Stimulated activated CD4-positive, alpha-beta T cell treated with anti-CD3 and anti-CD28 coated beads, Interleukin-1b, Interleukin-23, amount 100 ng/mL, for 48 hours (primary cell): ENCODE results near the gene ISG20.
"Not testable (repeated sequence)": the region's sequence is repeated elsewhere in the genome, so short reads cannot be mapped to it uniquely, and the experiment has no call there.

Experiments
- DNase-seq: peaks from one replicate; pipeline ENCODE4 v3.0.0-alpha.2; 2020

ISG20 gene

DNA sequence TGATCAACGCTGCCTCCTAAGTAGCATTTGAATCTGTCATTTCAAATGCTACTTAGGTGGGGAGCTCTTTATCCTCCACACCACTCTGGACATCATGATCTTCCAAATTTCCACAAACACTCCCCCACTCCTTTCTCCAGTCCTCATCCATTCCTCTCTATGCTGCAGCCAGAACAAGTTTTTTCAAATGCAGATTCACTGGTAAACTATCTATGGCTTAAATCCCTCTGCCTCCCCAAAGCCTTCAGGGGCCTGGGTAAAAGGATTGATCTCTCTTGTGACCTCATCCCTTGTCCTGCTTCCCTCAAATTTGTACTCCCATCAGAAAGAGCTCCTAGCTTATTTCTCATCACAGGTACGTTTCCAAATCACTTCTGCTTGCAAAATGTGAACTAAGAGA lies 19.0 kb upstream of the ISG20 start:
- DNase-seq = no peak

DNA sequence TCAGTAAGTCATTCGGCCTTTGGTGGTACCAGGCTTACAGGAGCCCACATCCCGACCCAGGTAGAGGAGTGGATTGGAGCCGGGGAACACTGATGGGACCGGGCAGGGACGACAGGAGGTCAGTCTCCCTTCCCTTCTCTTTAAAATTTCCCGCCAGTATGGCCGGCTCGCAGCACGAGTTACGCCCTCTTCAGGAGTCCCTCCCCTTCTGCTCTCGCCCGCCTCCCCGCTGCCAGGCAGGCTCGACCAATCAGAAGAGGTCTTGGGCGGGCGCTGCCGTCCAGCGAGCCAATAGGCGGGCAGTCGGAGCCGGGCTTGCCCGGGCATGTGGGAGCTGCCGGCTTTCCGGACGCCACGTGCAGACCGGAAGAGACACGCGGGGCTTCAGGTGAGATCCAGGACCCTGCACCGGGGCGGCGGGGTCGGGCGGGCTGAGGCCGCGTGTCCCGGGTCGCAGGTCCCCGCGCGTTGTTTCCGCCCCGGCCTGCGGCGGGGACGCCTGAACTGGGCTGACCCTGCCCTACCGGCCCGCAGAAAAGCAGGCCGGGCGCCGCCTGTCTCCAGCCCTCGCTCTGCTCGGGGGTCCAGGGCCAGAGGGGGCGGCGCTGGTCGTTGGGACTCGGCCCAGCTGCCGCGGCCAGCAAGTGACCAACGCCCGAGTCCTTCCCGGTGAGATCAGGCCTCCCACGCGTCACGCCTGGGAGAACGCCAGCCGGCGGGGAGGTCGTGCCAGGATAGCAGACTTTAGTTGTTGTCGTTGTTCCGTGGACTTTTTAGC lies 17.6 kb upstream of the ISG20 start, which contains the start of gene AEN:
Gene AEN, plus strand, starts transcription at position 346 of the 778 bp plus-strand sequence. CDS start 4,870 bp downstream, outside the sequence.
- peak; percentile 95 for DNase-seq

DNA sequence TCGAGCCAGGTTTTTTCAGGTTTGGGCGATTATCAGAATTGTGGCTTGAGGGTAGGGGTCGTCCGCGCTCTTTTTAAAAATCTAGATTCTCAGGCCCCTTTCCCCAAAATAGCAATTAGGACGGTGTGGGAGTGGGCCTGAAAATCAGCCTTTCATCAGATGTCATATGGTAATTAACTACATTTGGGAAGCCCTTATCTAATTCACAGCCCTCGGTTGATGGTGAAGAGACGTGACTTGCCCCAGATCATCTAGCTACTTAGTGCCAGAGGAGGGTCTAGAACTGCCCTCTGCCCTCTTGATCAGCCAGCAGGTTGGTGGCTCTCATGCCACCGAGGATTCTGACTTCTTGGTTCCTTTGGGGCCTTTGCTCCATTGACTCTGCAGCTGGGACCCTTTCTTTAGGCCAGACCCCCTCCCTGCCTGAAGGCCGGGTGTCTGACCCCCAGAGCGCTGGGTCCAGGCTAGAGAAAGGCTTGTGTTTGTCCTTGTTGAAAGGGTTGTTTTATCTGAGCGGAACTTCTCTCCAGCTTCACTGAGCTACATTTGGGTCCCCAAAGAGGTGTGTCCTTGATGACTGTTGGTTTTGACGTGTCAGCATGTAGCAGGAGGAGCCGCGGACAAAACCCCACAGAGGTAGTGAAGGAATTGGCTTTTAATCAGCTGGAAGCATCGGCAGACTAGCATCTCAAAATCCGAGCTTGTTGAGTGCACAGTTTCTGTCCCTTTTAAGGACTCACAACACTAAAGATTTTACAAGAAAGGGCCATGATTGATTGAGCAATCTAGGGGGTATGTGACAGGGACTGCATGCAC lies 16.8 kb upstream of the ISG20 start:
- peak; percentile 66 for DNase-seq

DNA sequence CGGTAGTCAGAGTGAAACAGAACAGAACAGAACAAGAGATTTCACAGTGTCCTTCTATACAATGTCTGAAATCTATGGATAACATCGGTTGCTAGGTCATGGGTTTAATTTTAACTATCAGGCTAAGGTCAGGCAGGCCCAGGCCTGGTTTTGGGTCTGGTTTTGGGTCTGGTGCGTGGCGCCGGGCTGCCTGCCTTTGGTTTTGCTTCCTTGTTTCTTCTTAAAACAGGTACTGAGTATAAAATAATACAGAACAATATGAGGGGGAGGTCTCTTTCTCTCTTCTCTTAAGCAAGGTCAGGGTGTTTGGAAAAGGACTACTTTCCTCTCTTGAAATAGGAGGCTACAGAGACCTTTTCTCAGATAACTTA lies 16.2 kb upstream of the ISG20 start:
- DNase-seq = no peak

DNA sequence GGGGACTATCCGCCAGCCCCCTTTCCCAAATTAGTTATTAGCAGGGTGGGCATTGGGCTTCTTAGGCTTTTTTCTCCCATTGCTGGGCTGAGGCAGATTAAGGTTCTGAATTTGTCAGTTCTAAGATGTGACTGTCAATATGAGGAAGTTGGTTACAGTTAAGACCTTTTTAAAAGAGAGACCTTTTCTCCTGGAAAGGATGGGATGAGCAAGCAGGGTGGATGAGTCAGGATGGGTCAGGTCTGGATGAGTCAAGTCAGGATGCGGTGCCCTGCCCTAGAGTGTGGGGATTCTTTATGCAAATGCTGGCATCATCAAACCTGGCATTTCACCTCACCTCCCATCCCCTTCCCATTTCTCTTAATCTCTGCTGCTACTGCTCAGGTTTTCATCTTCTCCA lies 15.8 kb upstream of the ISG20 start:
- DNase-seq = peak; percentile 82

DNA sequence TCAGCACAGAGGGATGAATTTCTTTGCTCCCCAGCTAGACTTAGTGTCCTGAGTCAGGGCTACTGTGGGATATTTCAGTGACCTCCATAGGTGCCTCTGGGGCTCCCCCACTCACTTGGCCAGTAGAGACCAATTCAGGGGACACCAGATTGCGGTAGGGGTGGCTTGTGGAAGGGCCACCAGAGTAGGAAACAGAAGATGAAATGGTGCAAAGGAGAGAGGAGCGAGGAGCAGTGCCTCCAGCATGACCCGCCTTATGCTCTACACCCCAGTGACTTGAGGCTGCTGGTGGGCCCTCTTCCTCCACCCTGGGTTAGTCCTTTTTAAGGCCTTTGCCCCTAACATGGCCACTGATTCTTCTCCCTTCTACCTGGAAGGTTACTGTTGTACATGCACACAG lies 15.2 kb upstream of the ISG20 start:
- no peak for DNase-seq

DNA sequence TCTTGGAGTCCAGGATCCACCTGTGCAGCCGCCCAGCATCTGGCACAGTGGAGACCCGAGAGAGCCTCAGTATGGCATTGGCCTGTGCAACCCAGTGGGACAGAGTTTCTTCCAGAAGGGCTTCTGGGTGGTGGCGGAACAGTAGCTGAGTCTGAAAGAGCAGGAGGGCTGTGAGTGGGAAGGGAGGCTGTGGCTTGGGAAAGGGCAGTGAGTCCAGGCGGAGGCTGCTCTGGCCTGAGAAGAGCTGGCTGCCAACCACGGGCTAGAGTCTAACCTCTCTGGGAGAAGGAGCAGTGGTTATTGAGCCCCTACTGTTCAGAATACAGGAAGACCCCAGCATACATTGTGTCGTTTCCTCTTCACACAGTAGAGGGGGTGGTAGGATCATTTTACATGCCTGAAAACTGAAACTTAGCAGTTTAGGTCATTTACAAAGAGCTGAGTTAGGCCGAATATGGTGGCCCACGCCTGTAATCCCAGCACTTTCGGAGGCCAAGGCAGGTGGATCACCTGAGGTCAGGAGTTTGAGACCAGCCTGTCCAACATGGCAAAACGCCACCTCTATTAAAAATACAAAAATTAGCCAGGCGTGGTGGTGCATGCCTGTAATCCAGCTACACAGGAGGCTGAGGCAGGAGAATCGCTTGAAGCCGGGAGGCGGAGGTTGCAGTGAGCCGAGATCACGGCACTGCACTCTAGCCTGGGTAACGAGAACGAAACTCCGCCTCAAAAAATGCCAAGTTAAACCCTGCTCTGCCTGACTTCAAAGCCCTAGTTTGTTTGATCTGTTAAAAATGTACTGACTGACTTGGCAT lies 14.5 kb upstream of the ISG20 start:
- DNase-seq = peak; percentile 34

DNA sequence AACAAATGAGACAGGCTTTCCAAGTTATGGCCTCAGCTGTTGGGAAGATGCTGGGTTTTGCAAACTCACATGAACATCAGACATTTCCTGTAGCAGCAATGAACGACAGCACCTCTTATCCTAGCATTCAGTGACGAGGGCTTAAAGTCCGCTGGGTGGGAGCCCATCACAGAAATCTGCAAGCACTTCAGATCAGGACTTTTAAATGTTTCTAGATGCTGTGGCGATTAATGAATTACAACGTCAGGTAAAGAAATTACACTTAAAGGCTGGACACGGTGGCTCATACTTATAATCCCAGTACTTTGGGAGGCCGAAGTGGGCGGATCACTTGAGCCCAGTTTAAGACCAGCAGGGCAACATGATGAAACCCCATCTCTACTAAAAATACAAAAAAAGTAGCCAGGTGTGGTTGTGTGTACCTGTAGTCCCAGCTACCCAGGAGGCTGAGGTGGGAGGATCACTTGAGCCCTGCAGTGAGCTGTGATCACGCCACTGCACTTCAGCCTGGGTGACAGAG lies 13.8 kb upstream of the ISG20 start:
- no peak for DNase-seq

DNA sequence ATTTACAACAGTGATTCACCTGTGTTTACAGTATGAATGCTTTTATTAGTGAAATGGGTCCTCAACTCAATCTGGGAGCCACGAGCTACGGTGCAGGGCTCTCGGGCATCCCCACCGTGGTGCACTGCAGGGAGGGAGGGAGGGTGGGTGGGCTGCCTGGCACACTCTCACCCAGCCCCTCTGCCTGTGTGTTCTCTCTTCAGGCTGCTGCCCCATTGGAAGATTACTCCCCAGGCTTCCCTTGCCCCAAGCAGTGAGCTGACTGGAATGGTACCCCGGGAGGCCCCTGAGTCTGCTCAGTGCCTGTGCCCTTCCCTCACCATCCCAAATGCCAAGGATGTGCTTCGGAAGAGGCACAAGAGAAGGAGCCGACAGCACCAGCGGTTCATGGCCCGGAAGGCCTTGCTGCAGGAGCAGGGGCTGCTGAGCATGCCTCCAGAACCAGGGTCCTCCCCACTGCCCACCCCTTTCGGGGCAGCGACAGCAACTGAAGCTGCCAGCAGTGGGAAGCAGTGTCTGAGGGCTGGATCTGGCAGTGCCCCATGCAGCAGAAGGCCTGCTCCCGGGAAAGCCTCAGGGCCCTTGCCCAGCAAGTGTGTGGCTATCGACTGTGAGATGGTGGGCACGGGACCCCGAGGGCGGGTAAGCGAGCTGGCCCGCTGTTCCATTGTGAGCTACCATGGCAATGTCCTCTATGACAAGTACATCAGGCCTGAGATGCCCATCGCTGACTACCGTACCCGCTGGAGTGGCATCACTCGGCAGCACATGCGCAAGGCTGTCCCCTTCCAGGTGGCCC lies 12.7 kb upstream of the ISG20 start:
- no peak for DNase-seq

DNA sequence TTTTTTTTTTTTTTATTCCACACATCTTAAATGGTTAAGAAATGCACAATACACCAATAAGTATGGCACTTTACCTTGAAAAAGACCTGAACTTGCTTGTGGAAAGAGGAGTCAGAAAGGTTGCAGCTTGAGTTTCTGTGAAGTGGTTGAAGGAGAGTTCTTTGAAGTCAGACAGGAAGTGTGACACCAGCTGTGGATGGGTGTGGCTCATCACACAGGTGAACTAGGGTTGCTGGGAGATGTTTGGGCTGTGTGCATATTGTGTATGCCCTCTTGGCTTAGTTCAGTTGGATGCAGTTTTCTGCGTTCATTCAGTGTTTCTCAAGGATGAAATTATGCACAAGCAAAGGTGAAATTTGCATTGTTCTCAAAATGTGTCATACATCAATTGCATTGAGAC lies 11.4 kb upstream of the ISG20 start:
- DNase-seq = peak; percentile 68

DNA sequence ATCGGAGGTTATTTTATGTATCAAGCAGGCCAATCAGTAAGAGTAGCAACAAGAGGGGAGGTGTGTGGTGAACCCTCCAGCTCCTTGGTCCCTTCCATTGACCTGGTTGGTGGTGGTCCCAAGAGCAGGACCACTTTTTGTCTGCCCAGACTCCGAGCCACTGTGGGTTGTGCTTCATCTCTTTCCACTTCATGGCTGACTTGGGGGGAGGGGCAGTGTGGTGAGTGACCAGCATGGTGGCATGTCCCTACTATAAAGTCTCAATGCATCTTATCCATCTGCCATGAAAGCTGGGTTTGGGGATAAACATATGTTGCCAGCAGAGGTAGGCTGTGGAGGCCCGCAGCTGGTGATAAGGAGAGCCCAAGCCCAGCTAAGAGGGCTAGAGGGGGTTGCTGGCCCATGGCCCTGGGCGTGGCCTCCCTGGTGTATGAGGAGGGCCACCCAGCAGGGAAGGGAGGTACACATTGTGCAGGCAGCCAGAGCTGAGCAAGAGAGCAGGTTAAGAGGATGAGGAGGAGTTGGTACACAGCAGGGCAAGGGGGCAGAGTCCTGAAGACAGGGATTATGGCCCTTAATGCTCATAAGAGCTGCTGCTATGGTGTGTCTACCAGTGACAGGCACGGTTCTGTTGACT lies 10.7 kb upstream of the ISG20 start:
- DNase-seq = no peak

DNA sequence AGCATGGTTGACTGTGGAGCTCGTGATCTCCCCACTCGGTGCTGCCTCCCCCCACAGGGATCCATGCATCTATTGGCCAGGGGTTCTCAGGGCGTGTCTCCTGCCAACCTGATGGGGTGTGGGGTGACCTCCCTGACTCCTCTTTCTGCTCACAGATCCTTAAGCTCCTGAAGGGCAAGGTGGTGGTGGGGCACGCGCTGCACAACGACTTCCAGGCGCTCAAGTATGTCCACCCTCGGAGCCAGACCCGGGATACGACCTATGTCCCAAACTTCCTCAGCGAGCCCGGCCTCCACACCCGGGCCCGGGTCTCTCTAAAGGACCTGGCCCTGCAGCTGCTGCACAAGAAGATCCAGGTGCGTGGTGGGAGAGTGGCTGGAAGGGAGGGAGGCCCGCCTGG lies 9.7 kb upstream of the ISG20 start:
- no peak for DNase-seq

DNA sequence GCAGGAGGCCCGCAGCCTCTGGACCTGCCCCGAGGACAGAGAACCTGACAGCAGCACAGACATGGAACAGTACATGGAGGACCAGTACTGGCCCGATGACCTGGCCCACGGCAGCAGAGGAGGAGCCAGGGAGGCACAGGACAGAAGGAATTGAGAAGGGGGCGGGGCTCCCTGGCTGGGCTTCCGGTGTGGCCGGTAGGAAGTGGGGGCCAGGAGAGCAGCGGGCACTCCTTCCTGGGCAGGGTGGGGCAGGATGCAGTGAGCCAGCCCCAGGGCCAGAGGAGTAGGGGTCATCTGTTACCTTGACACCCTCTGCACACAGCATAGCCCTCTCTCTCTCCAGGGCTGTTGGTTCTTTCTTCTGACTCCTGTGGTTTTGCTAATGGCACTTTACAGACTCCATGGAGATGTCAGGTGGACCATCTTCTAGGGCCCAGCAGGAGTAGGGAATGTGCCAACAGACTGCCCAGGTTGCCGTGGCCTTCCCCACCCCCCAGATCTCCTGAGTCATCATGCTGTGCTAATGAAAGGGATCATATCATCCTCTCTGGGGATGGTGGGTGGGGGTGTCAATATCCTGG lies 8.6 kb upstream of the ISG20 start:
- DNase-seq = no peak

DNA sequence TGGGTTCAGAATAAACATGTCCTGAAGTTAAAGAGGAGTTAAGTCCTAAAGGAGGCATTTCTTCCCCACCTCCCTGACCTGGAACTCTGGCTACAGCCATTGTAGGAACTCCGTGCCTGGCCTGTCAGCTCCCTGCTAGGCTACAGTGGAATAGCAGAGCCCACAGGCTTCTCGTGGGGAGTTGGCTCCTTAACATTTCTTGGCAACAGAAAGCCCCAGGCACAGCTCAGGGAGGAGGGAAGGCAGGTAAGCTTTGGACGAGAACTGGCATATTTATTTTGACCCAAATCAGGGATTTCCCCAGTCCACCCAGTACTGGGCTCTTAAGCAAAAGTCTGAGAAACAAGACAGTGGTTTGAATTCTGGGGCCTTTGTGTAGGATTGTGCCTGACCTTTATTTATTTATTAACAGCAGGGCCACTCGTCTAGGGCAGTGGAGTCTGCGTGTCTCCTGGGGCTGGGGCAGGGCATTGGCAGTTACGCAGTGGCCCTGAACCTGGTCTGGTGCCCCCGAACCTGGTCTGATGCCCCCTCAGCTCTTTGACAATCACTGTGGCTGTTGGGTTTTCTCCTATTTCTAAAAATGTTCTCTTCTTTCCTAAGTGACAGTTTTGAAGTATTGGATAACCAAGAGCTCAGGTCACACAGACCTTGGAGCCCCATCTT lies 7.9 kb upstream of the ISG20 start:
- no peak for DNase-seq

DNA sequence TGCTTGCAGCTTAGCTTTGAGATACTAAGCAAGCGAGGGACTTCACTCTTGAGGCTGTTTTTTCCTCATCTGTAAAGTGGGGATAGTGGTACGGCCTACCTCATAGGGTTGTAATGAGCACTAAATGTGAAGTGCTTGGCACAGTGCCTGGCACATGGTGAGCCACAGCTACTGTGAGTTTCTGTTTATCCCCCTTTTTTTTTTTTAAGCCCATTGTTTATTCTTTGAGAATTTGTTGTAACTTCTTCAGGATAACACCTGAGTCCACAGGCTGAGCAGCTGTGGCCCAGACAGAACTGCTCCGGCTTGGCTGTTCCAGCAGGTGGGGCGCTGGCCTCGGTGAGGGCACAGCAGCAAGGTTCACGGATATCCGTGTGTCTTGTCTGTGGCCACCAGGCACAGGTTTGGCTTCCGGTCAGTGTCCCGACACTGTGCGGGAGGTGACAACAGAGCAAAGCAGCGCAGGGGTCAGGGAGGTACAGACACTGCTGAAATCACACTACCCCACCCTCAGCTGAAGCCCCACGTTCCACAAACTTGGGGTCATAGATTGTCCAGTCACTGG lies 7.3 kb upstream of the ISG20 start:
- no peak for DNase-seq

DNA sequence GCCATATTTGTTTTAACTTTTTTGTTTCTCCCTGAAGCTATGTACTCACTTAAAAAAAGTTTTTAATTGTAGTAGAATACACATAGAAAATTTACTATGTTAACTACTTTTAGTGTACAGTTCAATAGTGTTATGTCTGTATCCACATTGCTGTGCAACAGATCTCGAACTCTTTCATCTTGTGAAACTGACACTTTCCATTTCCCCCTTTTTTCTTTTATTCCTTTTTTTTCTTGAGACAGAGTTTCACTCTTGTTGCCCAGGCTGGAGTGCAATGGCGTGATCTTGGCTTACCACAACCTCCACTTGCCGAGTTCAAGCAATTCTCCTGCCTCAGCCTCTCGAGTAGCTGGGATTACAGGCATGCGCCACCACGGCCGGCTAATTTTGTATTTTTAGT lies 6.0 kb upstream of the ISG20 start:
- not testable (repeated sequence) for DNase-seq

DNA sequence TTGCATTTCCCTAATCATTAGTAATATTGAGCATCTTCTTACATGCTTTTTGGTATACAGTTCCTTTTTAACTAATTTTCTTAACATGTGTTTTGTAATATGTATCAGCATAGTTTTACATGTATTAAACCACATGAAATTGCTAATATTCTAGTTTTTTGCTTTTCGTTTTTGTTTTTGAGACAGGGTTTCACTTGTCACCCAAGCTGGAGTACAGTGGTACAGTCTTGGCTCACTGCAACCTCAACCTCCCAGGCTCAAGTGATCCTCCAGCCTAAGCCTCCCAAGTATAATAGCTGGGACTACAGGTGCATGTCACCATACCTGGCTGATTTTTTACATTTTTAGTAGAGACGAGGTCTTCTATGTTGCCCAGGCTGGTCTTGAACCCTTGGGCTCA lies 4.4 kb upstream of the ISG20 start:
- no peak for DNase-seq

DNA sequence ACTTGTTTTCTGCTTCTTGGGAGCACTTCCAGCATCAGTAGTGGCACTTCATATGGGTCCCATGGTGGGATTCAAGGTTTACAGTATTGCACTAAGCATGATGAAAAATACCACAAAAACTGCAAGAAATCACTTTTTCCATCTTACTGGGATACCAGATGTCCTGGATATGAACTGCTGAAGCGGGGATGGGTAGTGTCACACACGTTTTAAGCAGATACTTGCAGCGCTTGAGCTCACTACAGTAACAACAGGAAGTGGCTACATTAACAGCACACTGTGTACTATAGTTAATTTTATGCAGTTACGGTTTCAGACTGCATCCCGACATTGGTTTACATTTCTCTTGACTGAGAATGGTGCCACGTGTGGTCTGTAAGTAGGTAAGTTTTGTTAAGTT lies 3.5 kb upstream of the ISG20 start:
- no peak for DNase-seq

DNA sequence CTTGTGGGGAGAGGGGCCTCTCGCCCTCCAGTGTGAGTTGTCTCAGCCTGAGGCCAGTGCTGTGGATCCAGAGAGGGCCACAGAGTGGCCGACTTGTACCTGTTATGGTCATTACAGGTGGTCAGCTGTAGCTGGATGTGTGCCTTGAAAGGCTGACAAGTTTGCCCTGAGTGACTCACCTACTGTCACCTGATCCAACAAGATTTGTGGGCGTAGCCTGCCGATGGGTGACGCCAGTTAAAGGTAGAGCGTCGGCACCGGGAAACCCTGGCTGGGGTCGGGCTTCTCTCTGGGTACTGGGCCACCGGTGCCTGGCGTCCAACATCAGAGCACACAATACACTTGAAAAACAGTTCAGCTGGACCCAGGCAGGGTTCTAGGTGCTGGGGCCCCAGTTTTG lies 2.8 kb upstream of the ISG20 start:
- DNase-seq = peak; percentile 65

DNA sequence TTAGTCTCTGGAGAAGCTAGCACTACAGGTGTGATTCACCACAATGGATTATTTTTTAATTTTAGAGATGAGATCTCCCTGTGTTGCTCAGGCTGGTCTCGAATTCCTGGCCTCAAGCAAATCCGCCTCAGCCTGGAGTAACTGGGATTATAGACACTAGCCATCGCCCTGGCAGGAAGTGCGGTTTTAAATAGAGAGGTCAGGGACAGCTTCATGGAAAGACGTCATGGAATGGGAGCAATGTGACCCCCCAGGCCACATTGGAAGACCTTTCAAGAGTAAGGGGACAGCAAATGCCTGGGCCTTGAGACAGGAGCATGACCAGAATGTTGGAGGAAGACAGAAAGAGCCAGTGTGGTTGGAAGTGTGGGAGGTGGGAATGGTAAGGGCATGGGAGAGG lies 2.2 kb upstream of the ISG20 start:
- no peak for DNase-seq

DNA sequence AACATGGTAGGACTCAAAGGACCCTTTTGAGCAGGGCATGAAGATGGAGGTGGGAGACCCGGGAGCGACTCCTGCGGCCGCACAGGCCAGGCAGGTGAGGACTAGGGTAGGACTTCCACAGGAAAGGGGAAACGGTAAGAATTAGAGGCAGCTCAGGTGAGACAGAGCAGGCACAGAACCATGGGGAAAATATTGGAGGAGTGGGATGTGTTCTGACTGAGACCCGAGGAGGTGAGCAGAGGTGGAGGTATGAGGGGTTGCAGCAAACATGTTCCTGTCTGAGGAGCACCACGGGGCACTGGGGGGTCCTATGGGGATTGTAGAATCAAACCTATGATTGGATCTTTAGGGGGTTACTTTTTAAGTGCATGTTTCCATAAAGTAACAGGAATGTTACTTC lies 1.4 kb upstream of the ISG20 start:
- no peak for DNase-seq
